OCI-LY7 (cell line): ENCODE measurements around the gene CISD3.

Experiments used
- EZH2phosphoT487 ChIP-seq: fragments of 200-600 bp; sonication (generic); IDR thresholded peaks from 2 replicates; pipeline ENCODE4 v1.6.1; 2018; ENCODE audit warnings: low read depth, borderline replicate concordance, mild to moderate bottlenecking, mixed run types, antibody characterized with exemption, low read length, moderate library complexity, mixed read lengths
- TF ChIP-seq, protein P1 (sequence below): fragments of 200-600 bp; sonication (generic); conservative IDR thresholded peaks from 2 replicates; pipeline ENCODE4 v1.5.1; 2014; ENCODE audit warnings: mild to moderate bottlenecking, antibody characterized with exemption, low read length, moderate library complexity, mixed read lengths

DNA sequence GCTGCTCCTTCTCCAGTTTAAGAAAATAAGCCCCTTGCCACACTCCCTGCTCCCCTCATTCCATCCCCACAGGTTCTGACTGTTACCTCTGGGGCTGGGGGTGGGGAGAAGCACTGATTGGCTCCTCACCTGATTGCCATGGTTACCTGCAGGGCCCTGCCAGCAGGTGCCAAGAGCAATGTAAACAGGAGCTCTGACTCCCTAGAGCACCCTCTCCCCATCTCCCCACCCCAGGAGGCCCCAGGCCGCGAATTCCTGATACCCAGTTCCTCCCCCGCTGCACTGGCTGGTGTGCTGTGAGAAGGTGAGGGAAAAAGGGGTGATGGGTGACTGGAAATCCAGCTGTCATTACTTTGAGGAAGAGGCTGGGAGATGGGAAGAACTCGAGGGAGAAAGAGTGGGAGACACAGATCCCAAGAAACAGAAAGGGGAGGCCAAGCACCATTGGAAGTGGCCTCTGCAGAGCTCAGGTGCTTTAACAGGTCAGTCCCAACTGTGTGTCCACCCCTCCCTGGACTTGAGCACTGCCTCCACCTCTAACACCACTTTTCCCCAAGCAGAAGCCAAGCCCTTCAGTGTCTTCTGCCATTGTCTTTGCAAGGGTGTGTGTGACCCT, 13.5 kb downstream of the CISD3 start:
- TF ChIP-seq, protein P1, sequence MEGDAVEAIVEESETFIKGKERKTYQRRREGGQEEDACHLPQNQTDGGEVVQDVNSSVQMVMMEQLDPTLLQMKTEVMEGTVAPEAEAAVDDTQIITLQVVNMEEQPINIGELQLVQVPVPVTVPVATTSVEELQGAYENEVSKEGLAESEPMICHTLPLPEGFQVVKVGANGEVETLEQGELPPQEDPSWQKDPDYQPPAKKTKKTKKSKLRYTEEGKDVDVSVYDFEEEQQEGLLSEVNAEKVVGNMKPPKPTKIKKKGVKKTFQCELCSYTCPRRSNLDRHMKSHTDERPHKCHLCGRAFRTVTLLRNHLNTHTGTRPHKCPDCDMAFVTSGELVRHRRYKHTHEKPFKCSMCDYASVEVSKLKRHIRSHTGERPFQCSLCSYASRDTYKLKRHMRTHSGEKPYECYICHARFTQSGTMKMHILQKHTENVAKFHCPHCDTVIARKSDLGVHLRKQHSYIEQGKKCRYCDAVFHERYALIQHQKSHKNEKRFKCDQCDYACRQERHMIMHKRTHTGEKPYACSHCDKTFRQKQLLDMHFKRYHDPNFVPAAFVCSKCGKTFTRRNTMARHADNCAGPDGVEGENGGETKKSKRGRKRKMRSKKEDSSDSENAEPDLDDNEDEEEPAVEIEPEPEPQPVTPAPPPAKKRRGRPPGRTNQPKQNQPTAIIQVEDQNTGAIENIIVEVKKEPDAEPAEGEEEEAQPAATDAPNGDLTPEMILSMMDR = no peak
- no peak for TF ChIP-seq EZH2phosphoT487
